Neural progenitor cell (in vitro differentiated cells): ENCODE measurements around the gene WDR44.

Experiments
- CTCF ChIP-seq: fragments of 200-600 bp; sonication (generic); IDR thresholded peaks from 2 replicates; pipeline ENCODE4 v1.5.1; 2017; ENCODE audit warnings: antibody characterized with exemption, mild to moderate bottlenecking
- EZH2phosphoT487 ChIP-seq: fragments of 200-600 bp; sonication (generic); IDR thresholded peaks from 2 replicates; pipeline ENCODE4 v1.6.1; 2017; ENCODE audit warnings: antibody characterized with exemption

- no peak for TF ChIP-seq CTCF
- TF ChIP-seq EZH2phosphoT487, result no peak
Measured at GRCh38 chrX:118448273-118448783, 102.4 kb downstream of the WDR44 start.
